HG02642 (cell line): ENCODE results near the gene ASB16.
A peak's percentile ranks its signal among the peaks of the same experiment; 100 is the strongest.

Source experiments
- ATAC-seq: cut with Tn5 transposase; IDR thresholded peaks from one replicate; pipeline ENCODE4 v1.9.1; 2021; ENCODE audit warnings: mild to moderate bottlenecking; ENCODE audit not compliant: unreplicated experiment, poor library complexity

The ASB16 gene

GRCh38 chr17:44187131-44187899, 16.8 kb downstream of the ASB16 start:
- peak; percentile 44 for ATAC-seq

DNA sequence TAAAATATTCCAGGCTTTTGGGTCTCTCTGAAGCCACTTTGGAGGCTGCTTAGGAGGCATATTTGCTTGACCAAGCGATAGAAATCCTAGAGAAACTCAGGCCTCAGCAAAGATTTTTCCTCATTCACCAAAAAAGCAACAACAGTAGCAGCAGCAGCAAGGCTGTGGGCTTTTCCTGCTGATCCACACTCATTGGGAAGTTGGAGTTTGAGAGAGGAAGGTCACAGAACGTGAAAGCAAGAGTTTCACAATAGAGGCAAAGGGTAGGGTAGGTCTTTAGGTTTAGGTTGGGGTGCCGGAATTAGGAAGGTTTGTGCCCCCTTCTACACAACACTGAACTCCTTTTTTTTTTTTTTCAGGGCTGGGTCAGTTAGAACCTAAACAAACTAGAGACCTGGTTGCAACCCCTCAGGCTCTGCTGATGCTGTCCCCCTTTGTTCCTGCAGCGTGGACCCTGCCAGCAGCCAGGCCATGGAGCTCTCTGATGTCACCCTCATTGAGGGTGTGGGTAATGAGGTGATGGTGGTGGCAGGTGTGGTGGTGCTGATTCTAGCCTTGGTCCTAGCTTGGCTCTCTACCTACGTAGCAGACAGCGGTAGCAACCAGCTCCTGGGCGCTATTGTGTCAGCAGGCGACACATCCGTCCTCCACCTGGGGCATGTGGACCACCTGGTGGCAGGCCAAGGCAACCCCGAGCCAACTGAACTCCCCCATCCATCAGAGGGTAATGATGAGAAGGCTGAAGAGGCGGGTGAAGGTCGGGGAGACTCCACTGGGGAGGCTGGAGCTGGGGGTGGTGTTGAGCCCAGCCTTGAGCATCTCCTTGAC, 18.3 kb downstream of the ASB16 start:
- ATAC-seq: no peak

GRCh38 chr17:44190481-44190880, 20.0 kb downstream of the ASB16 start:
- no peak for ATAC-seq

DNA sequence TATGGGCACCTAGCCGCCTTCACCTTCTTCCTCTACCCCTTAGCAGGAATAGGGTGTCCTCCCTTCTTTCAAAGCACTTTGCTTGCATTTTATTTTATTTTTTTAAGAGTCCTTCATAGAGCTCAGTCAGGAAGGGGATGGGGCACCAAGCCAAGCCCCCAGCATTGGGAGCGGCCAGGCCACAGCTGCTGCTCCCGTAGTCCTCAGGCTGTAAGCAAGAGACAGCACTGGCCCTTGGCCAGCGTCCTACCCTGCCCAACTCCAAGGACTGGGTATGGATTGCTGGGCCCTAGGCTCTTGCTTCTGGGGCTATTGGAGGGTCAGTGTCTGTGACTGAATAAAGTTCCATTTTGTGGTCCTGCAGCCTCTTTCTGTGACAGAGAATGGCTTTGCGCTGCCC, 20.9 kb downstream of the ASB16 start:
- no peak for ATAC-seq

- no peak for ATAC-seq
Measured at GRCh38 chr17:44191941-44192496, 21.5 kb downstream of the ASB16 start.

- no peak for ATAC-seq
Measured at GRCh38 chr17:44192750-44193149, 22.2 kb downstream of the ASB16 start.

DNA sequence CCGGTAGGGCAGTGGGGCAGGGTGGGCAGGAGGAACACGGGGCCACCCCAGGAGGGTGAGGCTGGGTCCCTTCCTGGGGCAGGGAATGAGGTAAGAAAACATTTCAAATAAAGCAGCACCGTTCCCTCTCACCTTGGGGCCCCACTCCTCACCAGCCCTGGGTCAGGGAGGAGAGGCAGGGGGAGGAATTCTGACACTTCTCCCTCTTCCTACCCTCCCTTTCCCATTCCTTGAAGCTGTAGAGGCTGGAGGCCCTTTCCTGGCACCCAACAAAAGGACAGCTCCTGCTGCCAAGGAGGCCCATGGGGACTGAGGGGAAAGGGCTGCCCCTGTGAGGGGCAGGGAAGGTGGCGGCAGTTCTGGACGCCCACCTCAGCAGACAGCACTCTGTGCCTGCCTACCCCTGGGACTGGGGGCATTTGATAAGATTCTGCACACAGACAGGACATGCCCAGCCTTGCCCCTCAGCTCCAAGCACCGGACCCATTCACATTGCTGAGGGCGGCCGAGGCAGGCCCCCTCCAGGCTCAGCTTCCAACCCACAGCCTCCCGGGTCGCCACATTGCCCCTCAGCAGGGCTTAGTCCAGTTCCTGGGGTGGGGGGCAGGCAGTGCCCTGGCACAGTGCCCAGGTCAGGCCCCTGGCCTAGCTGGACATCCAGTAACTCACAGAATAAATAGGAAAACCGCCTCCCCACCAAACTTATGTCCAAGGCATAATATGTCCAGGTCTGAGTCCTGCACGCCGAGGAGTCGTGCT, 23.0 kb downstream of the ASB16 start:
- ATAC-seq: no peak

DNA sequence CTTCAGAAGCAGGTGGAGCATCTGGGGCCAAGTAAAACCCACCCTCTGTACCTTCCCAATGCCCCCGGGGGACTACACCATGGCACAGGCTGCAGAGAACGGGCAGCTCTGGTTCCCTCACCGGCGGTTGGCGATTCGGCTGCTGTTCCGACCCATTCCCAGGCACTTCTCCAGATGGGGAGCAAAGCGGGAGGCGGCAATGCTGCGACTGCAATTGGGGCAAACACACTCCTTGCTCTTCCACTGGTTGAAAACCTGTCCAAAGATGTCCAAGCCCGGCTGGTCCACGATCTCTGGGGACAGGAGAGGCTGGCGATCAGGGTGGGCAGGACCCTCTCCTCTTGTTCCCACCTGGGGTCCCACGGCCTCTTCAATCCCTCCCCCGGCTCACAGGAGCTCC, 26.6 kb downstream of the ASB16 start:
- no peak for ATAC-seq

DNA sequence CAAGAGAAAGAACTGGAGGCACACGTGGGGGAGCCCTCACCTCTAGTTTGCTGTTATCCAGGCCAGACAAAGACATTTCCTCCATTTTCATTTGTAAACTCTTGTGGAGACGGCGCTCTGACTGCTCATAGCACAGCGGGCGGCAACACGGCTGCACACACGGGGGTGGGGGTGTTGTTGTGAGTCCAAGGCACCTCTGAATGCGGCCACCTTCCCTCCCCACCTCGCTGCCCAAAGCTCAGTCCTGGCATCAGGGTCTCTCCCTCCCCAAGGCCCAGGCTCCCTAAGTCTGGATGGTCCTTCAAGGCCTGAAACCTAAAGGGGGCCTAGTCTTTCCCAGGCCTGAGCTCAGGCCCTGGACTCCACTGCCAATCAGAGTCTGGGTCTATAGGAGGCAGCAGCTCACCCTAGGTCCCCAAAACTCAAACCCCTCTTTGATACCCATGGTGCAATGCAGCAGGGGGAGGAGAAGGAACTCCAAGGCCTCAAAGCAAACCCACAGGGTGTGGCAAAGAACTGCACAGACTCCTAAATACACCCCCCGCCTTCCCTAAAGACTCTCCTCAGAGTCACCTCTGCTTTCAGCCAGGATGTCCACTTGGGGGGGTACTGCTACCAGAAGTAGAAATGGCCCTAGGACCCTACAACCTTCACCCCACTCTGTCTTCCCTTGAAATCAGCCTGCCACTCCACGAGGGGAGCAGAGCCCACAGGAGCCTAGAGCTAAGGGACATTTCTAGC, 27.6 kb downstream of the ASB16 start:
- no peak for ATAC-seq

- peak; percentile 27 for ATAC-seq
Measured at GRCh38 chr17:44198721-44199552, 28.4 kb downstream of the ASB16 start.

DNA sequence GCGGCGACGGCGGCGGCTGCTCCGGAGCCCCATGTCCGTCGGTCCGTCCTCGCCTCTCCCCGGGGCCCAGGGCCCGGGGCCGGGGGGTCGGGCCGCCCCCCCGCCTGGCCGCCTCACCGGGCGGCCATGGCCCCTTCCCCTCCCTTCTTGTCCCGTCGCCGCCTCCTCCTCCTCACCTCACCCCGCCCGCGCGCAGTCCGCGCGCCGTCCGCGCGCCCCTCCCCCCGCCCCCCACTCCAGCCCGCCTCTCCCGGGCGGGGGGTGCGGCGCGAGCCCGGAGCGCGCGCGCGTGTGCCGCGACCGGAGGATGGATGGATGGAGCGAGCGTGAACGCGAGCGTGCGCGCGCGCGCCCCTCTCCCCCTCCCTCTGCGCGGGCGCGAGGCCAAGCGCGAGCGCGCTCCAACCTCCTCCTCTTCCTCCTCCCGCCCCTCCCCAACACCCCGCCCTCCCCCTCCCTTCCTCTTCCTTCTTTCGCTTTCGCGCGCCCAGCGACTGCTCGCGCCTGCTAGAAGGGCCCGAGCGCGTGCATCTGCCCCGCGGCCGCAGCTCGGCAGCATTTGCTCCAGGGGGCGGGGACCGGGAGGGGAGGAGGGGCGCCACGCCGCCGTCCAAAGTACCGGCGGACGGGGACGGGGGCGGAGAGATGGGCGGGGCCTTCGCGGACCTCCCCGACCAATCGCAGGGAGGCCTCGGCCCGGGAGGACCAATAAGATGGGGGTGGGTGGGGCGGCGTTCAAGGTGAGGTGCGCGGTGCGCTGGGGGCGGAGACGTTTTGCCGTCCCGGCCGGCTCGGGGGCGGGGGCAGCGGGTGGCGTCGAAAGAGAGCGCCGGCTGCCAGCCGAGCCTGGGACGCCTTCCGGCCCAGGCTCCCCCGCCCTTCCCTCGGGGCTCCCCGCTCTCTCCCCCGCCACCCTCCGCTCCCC, 29.3 kb downstream of the ASB16 start, which contains the start of gene ATXN7L3:
ATXN7L3 (minus strand) TSS at position 332 of the 925 bp plus-strand sequence. CDS start 1,814 bp downstream, outside the sequence.
- peak; percentile 69 for ATAC-seq

- ATAC-seq: no peak
Measured at GRCh38 chr17:44200478-44201155, 30.1 kb downstream of the ASB16 start.

DNA sequence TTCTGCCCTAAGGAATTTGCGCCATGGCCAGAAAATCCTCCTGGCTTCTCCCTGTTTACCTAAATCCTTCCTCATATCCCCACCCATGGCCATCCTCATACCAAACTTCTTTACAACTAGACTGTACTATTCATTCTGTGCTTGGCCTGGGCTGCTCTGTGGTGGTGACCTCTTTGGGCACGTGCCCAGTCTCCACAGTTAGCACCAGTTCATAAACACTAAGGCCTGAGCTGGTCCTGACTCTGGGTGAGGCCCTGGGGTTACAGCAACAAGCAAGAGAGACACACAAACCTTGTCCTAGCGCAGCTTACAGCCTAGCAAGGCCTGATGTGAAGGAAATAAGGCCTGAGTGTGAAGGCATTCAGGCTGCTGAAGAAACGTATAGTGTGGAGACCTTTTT, 32.3 kb downstream of the ASB16 start:
- ATAC-seq: no peak

DNA sequence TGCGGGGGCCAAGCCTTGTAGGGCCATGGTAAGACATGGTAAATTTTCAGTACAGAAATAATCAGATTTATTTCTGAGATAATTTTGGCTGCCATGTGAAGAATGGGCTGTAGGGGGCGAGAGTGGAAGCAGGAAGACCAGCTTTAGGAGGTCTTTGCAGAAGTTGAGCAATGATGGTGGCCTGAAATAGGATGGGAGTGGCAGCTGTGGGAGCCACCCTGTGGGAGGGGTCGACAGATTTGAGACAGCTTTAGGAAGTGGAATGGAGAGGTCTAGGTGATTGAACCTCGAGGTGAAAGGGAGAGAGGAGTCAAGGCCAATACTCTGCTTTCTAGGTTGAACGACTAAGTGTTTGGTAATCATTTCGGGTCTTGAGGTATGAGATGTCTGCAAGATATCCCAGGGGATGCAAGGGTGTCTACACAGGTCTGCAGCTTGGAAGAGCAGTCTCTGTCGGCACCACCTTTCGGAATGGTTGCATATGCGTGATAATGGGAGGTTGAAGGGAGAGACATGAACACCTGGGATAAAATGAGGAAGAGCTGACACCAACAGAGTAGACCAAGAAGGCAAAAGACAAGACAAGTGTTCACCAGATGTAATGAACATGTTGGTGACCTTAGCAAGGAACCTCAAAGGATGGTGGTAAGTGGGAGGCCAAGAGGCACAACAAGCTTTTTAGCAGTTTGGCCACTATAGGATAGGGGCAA, 33.4 kb downstream of the ASB16 start:
- no peak for ATAC-seq

DNA sequence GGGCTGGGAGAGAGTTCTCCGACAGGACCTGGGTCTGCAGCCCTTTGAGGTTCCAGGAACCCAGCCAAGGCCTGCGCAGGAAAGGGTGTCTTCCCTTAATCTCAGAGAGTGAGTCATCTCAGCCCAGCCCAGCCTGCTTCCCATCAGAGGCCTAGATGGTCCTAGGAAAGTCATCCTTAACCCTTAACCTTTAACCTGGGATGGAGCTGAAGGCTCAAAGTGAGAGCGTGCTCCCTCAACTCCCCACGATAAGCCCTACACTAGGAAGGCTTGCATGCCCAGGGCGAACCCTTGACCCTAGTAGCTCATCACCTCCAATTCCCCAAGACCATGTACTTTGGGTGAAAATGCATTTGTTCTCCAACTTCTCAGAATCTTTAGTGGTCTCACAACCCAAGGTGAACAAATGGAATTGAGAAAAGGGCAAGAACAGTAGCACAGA, 34.0 kb downstream of the ASB16 start:
- no peak for ATAC-seq

- ATAC-seq: no peak
Measured at GRCh38 chr17:44205962-44206824, 35.7 kb downstream of the ASB16 start.
